ENCODE measurements around the gene ARL5C.

The ARL5C gene, protein sequence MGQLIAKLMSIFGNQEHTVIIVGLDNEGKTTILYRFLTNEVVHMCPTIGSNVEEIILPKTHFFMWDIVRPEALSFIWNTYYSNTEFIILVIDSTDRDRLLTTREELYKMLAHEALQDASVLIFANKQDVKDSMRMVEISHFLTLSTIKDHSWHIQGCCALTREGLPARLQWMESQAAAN

GRCh38 chr17:39165841-39166349 lies at the start of gene ARL5C:
ARL5C (minus strand) TSS chr17:39166161; CDS start chr17:39165760, 401 bp downstream.
- Mint-ChIP-seq H3K4me1 (ENCODE audit: low read depth) (peaks cover 67% of the 10 kb centered on the region), H3K27me3 (peaks cover 27% of the 10 kb centered on the region), H3K4me3 (peak within 1 kb of the TSS; percentile 80), H3K27ac (peak within 1 kb of the TSS; percentile 45), H3K36me3 (ENCODE audit: low read depth) (peaks cover 6% of the 10 kb centered on the region), H3K9me3 (no peaks in the 10 kb centered on the region)
- intact Hi-C loops (cut with micrococcal nuclease) = loop anchor here (5.0 kb wide), 1 partner anchor 36 kb away; the partner anchor contains the start of gene RPL19

- peaks cover 30% of the 10 kb centered on the region for H3K4me1 Mint-ChIP-seq (ENCODE audit: low read depth)
- peaks cover 64% of the 10 kb centered on the region for H3K27me3 Mint-ChIP-seq
- intact Hi-C loops (cut with micrococcal nuclease) = no loop called here
- H3K36me3 Mint-ChIP-seq (ENCODE audit: low read depth) = no peaks in the 10 kb centered on the region
- H3K27ac Mint-ChIP-seq = no peak overlapping the region
- no peaks in the 10 kb centered on the region for H3K9me3 Mint-ChIP-seq
- H3K4me3 Mint-ChIP-seq = no peak overlapping the region
Observed at GRCh38 chr17:39213852-39214251, 47.9 kb upstream of the ARL5C start.

GRCh38 chr17:39212841-39213480 lies 47.0 kb upstream of the ARL5C start:
- intact Hi-C loops (cut with micrococcal nuclease) = no loop called here
- H3K4me1 Mint-ChIP-seq (ENCODE audit: low read depth) = peaks cover 36% of the 10 kb centered on the region
- H3K27ac Mint-ChIP-seq = no peak overlapping the region
- no peaks in the 10 kb centered on the region for H3K36me3 Mint-ChIP-seq (ENCODE audit: low read depth)
- H3K4me3 Mint-ChIP-seq = no peak overlapping the region
- peaks cover 63% of the 10 kb centered on the region for H3K27me3 Mint-ChIP-seq
- no peaks in the 10 kb centered on the region for H3K9me3 Mint-ChIP-seq

DNA sequence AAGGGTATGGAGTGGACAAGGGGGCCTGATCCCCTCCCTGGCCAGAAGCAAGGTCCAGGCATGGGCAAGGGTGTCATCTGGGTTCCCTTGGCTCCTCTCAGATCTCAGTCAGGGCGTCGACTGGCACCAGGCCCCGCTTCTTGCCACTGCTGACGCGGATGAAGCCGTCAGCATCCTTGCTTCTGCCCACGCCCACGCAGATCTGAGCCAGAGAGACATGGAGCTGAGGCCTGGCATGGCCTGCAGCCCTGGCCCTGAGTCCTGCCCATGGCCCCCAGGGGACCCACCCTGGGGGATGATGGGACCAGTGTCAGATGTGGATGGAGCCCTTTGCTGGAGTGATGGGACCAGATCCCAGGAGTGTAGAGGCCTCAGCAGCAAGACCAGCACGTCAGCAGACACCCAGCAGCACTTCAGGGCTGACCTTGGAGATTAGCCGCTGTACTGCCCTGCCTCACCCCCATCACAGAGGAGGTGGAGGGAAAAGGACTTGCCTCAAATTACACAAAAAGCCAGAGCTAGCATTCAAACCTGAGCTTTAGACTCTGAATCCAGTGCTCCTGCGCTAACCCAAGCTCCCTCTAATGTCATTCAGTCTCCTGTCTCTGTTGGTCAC lies 46.3 kb upstream of the ARL5C start:
- intact Hi-C loops (cut with micrococcal nuclease) = no loop called here
- H3K27ac Mint-ChIP-seq = no peak overlapping the region
- peaks cover 34% of the 10 kb centered on the region for H3K4me1 Mint-ChIP-seq (ENCODE audit: low read depth)
- H3K36me3 Mint-ChIP-seq (ENCODE audit: low read depth) = no peaks in the 10 kb centered on the region
- H3K4me3 Mint-ChIP-seq = no peak overlapping the region
- peaks cover 57% of the 10 kb centered on the region for H3K27me3 Mint-ChIP-seq
- no peaks in the 10 kb centered on the region for H3K9me3 Mint-ChIP-seq

DNA sequence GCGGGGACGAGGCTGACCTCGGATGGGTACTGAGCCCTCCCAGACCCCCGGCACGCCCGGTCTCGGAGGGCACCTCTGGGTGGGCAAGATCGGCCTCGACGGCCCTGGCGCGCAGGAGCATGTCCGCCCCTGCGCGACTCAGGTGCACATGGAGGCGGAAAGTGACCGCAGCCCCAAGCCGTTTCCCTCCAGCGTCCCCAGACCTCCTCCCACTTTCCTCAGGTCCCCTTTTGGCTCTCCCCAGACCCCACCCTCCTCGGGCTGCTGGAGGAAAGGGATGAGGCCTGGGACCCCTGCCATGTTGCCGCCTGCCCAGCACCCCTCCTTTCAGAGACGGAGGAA lies 44.1 kb upstream of the ARL5C start:
- intact Hi-C loops (cut with micrococcal nuclease) = no loop called here
- Mint-ChIP-seq H3K4me3 (peak overlapping the region; percentile 39), H3K4me1 (ENCODE audit: low read depth) (peaks cover 45% of the 10 kb centered on the region), H3K9me3 (no peaks in the 10 kb centered on the region), H3K27ac (peak overlapping the region; percentile 79), H3K27me3 (peaks cover 37% of the 10 kb centered on the region), H3K36me3 (ENCODE audit: low read depth) (peaks cover 2% of the 10 kb centered on the region)

GRCh38 chr17:39209317-39210092 lies 43.5 kb upstream of the ARL5C start:
- H3K4me1 Mint-ChIP-seq (ENCODE audit: low read depth) = peaks cover 45% of the 10 kb centered on the region
- peaks cover 8% of the 10 kb centered on the region for H3K36me3 Mint-ChIP-seq (ENCODE audit: low read depth)
- intact Hi-C loops (cut with micrococcal nuclease) = no loop called here
- H3K27ac Mint-ChIP-seq = peak overlapping the region; percentile 79
- H3K9me3 Mint-ChIP-seq = no peaks in the 10 kb centered on the region
- H3K4me3 Mint-ChIP-seq = peak overlapping the region; percentile 39
- H3K27me3 Mint-ChIP-seq = peaks cover 33% of the 10 kb centered on the region

DNA sequence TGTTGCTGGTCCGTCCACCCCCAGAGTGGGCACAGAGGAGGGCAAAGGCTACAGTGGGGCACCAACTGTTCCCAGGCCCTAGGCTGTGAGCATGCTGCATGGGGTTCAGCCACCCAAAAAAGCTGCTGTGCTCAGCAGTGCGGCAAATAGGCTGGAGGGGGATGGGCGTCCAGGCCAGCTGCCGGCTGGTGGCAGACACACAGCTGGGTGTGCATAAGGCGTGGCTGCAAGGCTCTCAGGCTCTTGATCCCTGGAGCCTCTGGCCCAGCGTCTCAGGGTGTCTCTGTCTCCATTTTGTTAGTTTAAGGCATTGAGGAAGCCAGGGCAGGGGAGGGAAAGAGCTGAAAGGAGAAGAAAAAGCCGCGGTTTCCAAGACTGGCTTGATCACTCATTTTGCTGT lies 42.9 kb upstream of the ARL5C start:
- Mint-ChIP-seq H3K9me3 (no peaks in the 10 kb centered on the region), H3K4me1 (ENCODE audit: low read depth) (peaks cover 45% of the 10 kb centered on the region), H3K36me3 (ENCODE audit: low read depth) (peaks cover 14% of the 10 kb centered on the region), H3K27ac (peak overlapping the region; percentile 79), H3K4me3 (peak overlapping the region; percentile 13), H3K27me3 (peaks cover 28% of the 10 kb centered on the region)
- intact Hi-C loops (cut with micrococcal nuclease) = no loop called here

DNA sequence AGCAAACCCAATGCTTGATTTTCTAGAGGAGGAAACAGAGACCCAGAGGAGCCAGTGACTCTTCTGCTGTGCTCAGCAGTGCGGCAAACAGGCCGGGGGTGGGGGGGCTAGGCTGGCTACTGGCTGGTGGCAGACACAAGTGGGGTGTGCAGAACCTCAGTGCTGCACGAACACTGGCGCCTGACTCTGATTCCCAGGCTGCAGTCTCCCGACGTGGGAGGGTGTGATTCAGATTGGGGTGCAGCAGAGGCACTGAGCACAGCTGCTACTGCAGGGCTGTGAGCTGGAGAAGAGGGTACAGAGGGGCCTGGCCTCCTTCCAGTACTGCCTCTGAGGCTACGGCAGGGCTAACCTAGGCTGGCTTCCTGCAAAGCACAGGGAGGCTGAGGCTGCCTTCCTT lies 42.2 kb upstream of the ARL5C start:
- Mint-ChIP-seq H3K9me3 (no peaks in the 10 kb centered on the region), H3K4me3 (no peak overlapping the region), H3K27me3 (peaks cover 26% of the 10 kb centered on the region), H3K36me3 (ENCODE audit: low read depth) (peaks cover 21% of the 10 kb centered on the region), H3K27ac (peak overlapping the region; percentile 79), H3K4me1 (ENCODE audit: low read depth) (peaks cover 45% of the 10 kb centered on the region)
- intact Hi-C loops (cut with micrococcal nuclease) = no loop called here

GRCh38 chr17:39205112-39205526 lies 39.2 kb upstream of the ARL5C start:
- intact Hi-C loops (cut with micrococcal nuclease) = no loop called here
- peaks cover 55% of the 10 kb centered on the region for H3K4me1 Mint-ChIP-seq (ENCODE audit: low read depth)
- H3K27me3 Mint-ChIP-seq = peaks cover 12% of the 10 kb centered on the region
- peaks cover 52% of the 10 kb centered on the region for H3K36me3 Mint-ChIP-seq (ENCODE audit: low read depth)
- H3K27ac Mint-ChIP-seq = no peak overlapping the region
- H3K9me3 Mint-ChIP-seq = no peaks in the 10 kb centered on the region
- no peak overlapping the region for H3K4me3 Mint-ChIP-seq

- Mint-ChIP-seq H3K4me3 (no peak overlapping the region), H3K4me1 (ENCODE audit: low read depth) (peaks cover 53% of the 10 kb centered on the region), H3K36me3 (ENCODE audit: low read depth) (peaks cover 54% of the 10 kb centered on the region), H3K27me3 (peaks cover 6% of the 10 kb centered on the region), H3K27ac (no peak overlapping the region), H3K9me3 (no peaks in the 10 kb centered on the region)
- intact Hi-C loops (cut with micrococcal nuclease) = loop anchor here (5.0 kb wide), 1 partner anchor 37 kb away; the partner anchor contains the start of gene ARL5C
Observed at GRCh38 chr17:39204245-39204644, 38.3 kb upstream of the ARL5C start.

DNA sequence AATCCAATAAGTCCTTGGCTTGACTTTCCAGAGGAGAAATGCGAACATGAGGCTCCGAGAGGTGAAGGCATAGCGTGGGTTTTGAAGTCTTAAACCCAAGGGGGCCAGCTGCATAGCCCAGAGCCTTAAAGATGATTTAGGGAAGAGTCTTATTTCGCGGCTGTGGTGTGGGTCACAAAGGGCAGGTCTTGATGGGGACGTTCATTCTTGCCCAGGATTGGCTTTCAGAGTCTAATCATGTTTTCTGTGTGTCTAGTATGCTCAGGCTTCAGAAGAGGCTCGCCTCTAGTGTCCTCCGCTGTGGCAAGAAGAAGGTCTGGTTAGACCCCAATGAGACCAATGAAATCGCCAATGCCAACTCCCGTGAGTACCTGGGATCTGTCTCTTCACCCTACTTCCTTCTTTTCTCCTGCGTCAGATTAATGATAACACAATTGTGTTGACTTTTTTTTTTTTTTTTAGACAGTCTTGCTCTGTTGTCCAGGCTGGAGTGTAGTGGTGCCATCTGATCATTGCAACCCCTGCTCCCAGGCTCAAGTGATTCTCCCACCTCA lies 35.1 kb upstream of the ARL5C start:
- Mint-ChIP-seq H3K4me1 (ENCODE audit: low read depth) (peaks cover 43% of the 10 kb centered on the region), H3K27ac (peak overlapping the region; percentile 93), H3K9me3 (no peaks in the 10 kb centered on the region), H3K27me3 (peaks cover 2% of the 10 kb centered on the region), H3K4me3 (peak overlapping the region; percentile 92), H3K36me3 (ENCODE audit: low read depth) (peaks cover 54% of the 10 kb centered on the region)
- intact Hi-C loops (cut with micrococcal nuclease) = loop anchor here (5.0 kb wide), 1 partner anchor 34 kb away; the partner anchor contains the start of gene ARL5C

- intact Hi-C loops (cut with micrococcal nuclease) = loop anchor here (5.0 kb wide), 1 partner anchor 33 kb away; the partner anchor contains the start of gene ARL5C
- peaks cover 54% of the 10 kb centered on the region for H3K36me3 Mint-ChIP-seq (ENCODE audit: low read depth)
- H3K9me3 Mint-ChIP-seq = no peaks in the 10 kb centered on the region
- H3K4me3 Mint-ChIP-seq = peak within 1 kb of the TSS; percentile 92
- H3K27me3 Mint-ChIP-seq = peaks cover 2% of the 10 kb centered on the region
- peaks cover 43% of the 10 kb centered on the region for H3K4me1 Mint-ChIP-seq (ENCODE audit: low read depth)
- H3K27ac Mint-ChIP-seq = peak within 1 kb of the TSS; percentile 93
Observed at GRCh38 chr17:39200070-39200879, 34.3 kb upstream of the ARL5C start, which contains the start of gene RPL19. RPL19 (plus strand) TSS chr17:39200283; CDS start chr17:39200345, 62 bp downstream.

GRCh38 chr17:39199820-39200069 lies 33.8 kb upstream of the ARL5C start:
- H3K4me1 Mint-ChIP-seq (ENCODE audit: low read depth) = peaks cover 43% of the 10 kb centered on the region
- H3K27me3 Mint-ChIP-seq = peaks cover 2% of the 10 kb centered on the region
- H3K36me3 Mint-ChIP-seq (ENCODE audit: low read depth) = peaks cover 49% of the 10 kb centered on the region
- peak overlapping the region; percentile 92 for H3K4me3 Mint-ChIP-seq
- H3K27ac Mint-ChIP-seq = peak overlapping the region; percentile 93
- intact Hi-C loops (cut with micrococcal nuclease) = loop anchor here (5.0 kb wide), 1 partner anchor 32 kb away; the partner anchor contains the start of gene ARL5C
- no peaks in the 10 kb centered on the region for H3K9me3 Mint-ChIP-seq

Data from dendritic cell treated with granulocyte-macrophage colony-stimulating factor and Interleukin-4, amounts not matched to agents 40 ng/mL and 50 ng/mL, for 4 days (primary cell).